Activated T-cell treated with anti-CD3 and anti-CD28 coated beads, Interleukin-2, amount 50 U/mL, for 48 hours (primary cell): ENCODE measurements around the gene CYP2D6.
"Not testable (repeated sequence)": the region's sequence is repeated elsewhere in the genome, so short reads cannot be mapped to it uniquely, and the experiment has no call there.

ENCODE experiments used
- DNase-seq, 2 experiments: peaks; one replicate each; pipeline ENCODE4 v3.0.0-alpha.2; 2020

The CYP2D6 gene

DNA sequence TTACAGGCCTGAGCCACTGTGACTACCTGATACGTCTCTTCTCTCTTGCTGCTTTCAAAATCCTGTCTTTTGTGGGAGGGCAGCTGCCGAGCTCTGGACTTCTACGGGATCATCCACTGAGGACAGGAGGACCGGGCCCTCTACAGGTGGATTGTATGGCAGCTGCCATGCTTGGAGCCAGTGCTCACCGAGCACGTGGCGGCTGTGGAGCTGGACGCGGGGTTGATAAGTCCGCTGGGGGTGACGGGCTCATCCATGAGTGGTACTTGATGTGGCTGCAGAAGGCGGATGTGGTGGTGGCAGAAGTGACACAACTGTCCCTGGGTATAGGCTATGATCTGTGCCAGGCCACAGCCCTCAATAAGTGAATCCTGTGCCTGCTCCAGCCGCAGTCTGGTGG lies 1.8 kb upstream of the CYP2D6 start:
- DNase-seq: no peak

DNA sequence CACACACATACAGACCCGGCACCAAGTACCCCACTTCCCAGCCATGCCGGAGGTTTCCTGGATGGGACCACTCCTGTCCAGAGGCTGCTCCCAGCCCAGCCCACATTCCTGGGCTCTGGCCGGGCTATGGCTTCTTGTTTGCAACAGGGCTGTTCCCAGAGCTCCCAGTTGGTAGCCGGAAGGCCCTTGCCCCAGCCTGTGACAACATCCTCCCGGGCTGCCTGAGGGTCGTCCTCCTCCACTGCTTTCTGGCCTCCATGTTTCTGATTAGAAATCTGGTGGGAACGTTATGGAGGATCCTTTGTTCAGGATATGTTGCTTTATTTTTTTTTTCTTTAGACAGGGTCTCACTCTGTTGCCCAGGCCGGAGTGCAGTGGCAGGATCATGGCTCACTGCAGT lies 952 bp upstream of the CYP2D6 start:
- DNase-seq: no peak

GRCh38 chr22:42130182-42130581 lies 428 bp downstream of the CYP2D6 start:
- DNase-seq: not testable (repeated sequence)

- peak in 1 of 2 experiments; percentile 37 for DNase-seq
These were observed 1.6 kb downstream of the CYP2D6 start for GRCh38 chr22:42128776-42129694.

- not testable (repeated sequence) for DNase-seq
These were observed 2.6 kb downstream of the CYP2D6 start for GRCh38 chr22:42128007-42128406.

DNA sequence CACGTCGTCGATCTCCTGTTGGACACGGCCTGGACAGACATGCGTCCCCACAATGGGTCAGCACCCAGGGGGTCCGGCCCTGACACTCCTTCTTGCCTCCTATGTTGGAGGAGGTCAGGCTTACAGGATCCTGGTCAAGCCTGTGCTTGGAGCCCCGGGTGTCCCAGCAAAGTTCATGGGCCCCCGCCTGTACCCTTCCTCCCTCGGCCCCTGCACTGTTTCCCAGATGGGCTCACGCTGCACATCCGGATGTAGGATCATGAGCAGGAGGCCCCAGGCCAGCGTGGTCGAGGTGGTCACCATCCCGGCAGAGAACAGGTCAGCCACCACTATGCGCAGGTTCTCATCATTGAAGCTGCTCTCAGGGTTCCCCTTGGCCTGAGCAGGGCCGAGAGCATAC lies 3.0 kb downstream of the CYP2D6 start:
- DNase-seq: no peak

GRCh38 chr22:42123529-42123928 lies 7.1 kb downstream of the CYP2D6 start:
- not testable (repeated sequence) for DNase-seq

DNA sequence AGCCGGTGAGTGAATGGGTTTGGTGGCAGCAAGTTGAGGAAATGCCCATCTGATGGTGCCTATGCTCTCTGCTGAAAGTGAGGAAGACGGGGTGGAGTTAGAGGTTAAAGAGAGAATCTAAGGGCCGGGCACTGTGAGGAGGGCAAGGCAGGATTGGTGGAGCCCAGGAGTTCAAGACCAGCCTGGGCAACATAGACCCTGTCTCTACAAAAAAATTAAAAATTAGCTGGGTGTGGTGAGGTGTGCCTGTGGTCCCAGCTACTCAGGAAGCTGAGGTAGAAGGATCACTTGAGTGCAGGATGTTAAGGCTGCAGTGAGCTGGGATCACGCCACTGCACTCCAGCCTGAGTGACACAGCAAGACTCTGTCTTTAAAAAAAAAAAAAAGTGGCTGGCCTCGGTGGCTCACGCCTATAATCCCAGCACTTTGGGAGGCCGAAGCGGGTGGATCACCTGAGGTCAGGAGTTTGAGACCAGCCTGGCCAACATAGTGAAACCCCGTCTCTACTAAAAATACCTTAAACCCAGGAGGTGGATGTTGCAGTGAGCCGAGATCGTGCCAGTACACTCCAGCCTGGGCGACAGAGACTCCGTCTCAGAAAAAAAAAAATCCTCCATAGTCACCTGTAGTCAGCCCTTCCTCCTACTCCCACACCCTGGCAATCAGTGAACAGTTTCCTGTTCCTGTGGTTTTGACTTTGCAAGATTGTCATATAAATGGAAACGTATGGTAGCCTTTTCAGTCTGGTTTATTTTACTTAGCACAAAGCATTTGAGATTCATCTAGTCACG lies 10.2 kb downstream of the CYP2D6 start:
- DNase-seq: peak; percentile 55 to 60

DNA sequence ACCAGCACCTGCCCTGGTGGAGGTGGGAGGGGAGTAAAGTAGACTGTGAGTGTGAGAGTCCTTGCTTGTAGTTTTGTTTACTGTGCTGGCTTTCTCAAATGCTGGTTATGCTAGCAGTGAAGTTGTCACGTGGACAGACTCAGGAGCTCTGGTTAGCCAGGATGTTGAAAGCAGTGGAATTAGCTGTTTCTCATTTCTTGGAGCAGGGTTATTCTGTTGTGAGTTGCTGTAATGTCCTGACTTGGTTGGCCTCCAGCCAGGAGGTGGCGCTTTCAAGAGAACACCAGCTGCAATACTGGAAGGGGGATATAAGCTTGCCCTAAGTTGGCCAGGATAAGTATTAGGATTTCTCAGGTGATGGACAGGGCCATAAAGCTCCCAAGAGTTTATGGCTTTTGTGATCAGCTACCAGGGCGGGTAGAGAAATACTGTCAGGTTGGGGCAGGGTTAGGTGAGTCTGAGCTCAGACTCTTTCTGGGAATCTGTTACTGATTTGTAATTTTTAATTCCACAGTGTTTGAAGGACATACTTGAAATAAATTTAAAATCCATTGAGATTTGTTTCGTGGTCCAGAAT lies 13.7 kb downstream of the CYP2D6 start:
- DNase-seq: no peak

DNA sequence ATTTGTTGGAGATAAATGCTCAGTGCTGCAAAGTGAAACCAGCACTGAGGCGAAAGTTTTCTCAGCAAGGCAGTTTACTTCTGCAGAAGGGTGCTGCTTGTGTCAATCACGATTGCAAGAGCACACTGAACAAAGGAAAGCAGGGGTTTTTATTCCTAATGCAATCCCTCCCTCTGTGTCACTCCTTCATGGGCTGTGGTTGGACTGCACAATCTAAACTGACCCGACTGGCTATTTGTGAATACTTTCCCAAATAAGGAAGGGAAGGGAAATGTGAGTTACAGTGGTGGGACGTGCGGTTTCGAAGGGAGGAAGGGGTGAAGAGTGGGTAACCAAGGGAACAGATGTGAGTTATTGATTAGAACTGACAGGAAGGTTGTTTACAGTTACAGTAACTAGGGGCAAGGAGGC lies 15.2 kb downstream of the CYP2D6 start:
- DNase-seq: not testable (repeated sequence)

GRCh38 chr22:42114721-42115120 lies 15.9 kb downstream of the CYP2D6 start:
- DNase-seq: no peak

GRCh38 chr22:42112793-42113192 lies 17.8 kb downstream of the CYP2D6 start:
- not testable (repeated sequence) for DNase-seq

GRCh38 chr22:42111798-42112197 lies 18.8 kb downstream of the CYP2D6 start:
- no peak for DNase-seq

DNA sequence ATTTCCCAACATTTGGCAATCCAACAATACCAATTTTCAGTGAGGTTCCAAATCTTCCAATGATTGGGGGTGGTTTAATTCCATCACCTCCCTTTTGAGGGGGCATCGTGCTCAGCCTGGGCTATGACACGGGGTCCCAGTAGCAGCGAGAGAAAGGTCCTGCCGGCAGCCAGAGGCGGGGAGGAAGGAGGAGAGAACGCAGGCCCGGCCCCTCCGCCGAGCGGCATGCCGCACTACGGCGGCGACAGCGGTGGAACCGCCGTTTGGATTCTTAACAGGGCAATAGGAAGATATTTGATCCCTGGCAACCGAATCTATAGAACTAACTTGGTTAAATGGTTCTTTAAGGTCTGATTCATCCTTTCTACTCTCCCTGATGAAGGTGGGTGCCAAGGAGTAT lies 21.8 kb downstream of the CYP2D6 start:
- DNase-seq: no peak

GRCh38 chr22:42104332-42104860 lies 26.2 kb downstream of the CYP2D6 start:
- not testable (repeated sequence) for DNase-seq

DNA sequence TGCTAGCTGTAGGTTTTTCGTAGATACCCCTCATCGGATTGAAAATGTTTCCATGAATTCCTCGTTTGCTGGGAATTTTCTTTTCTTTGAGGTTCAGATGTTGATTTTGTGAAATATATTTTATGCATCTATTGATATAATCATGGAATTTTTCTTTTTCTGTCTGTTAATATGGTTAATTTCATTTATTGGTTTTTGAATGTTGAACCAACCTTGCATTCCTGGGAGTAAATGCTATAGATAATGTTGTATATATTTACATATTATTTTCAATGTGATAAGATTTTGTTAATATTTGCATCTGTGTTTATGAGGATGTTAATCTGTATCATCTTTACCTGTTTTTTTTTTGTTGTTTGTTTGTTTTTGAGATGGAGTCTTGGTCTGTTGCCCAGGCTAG lies 29.4 kb downstream of the CYP2D6 start:
- DNase-seq: no peak

DNA sequence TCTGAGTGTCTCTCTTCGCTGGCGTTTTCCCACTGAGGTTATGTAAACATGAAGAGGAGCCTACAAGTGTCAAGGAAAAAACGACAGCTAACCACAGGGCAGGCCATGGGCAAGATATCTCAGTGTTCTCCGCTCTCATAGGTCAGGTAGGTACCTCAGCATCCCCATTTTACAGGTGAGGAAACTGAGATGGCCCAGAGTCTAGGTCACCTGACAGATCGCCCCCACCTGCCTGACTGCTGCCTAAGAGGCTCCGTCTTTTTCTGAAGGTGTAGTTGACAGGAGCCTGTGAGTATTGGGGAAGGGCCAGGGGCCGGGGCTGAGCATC lies 39.2 kb downstream of the CYP2D6 start:
- no peak for DNase-seq

DNA sequence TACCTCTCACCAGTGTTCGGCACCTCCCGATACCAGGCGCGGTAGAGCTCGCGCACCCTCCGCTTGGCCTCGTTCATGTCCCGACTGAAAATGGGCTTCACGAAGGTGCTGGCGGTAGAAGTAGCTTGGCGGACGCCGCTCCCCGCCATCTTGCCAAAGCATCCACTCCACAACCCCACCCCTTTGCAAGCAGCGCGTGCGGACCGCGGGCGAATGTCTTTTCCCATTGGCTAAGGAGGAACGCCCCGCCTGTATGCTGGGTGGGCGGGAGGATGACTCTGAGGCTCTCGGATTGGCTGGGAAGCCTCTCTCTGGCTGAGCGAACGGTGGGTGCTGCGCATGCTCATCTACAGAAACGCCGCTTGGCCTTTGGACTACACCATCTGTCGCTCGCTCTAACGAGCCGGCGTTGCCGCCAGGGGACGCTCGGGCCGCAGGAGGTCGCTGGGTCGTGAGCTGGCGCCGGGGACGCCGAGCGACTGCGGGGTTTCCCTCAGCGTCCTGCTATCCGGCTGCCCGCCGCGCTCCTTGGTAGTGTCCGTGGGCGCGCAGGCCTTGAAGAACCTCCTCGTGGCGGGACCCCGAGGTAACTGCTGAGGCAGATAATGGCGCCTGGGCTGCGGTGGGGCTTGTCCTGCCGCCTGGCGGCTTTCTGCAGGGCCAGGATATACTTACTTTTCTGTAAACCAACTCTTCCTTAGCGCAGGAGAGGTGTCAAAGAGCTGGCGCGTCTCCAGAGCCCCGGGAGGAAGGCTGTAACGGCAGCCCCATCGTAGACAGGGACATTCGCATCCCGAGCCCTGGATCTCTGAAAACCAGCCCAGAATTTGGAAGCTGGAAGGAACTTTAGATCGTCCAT lies 39.8 kb downstream of the CYP2D6 start, which contains the start of gene NDUFA6:
TSS of gene NDUFA6 (minus strand) at position 177 of the 859 bp plus-strand sequence. CDS start at position 149, 28 bp downstream.
- peak; percentile 98 to 99 for DNase-seq

DNA sequence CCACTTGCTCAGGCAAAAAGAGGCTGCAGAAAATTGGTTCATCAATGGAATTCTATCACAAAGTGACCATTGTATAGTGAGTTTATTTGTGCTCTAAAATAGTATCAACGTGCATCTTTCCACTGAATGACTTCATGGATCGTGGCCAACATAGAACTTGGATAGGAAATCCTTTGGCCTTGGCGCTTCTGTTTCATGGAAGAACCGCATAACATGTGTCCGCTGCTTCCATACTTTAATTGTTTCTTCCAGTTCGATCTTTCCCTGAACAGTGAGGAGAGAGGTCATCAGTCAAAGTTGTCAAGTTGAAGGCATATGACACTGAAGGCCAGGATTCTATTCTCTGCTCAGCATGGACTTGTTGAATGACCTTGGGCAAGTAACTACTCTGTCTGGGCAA lies 44.6 kb downstream of the CYP2D6 start:
- DNase-seq: no peak

GRCh38 chr22:42084874-42085273 lies 45.7 kb downstream of the CYP2D6 start:
- no peak for DNase-seq

GRCh38 chr22:42083119-42083518 lies 47.5 kb downstream of the CYP2D6 start:
- no peak for DNase-seq

DNA sequence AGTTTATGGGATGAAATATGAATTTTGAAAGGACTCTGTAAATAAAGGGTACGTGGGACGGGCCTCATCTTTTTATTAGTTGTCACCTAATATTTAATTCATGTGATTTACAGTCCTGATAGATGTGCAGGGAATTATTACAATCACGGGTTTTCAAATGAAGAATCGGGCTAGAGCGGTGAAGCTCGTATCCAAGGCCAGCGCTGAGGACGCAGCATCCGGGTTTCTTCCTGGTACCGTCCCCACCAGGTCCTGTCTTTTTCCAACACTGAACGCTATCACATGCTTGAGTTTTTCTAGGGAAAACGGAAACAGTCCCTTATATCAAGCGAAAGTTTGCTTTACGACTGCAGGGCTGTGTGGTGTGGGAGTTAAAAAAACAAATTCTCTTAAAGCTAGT lies 50.3 kb downstream of the CYP2D6 start:
- DNase-seq: peak in 1 of 2 experiments; percentile 20
